ENCODE measurements around the gene STARD5.
"Not testable (repeated sequence)": the region's sequence is repeated elsewhere in the genome, so short reads cannot be mapped to it uniquely, and the experiment has no call there.

Gene STARD5

DNA sequence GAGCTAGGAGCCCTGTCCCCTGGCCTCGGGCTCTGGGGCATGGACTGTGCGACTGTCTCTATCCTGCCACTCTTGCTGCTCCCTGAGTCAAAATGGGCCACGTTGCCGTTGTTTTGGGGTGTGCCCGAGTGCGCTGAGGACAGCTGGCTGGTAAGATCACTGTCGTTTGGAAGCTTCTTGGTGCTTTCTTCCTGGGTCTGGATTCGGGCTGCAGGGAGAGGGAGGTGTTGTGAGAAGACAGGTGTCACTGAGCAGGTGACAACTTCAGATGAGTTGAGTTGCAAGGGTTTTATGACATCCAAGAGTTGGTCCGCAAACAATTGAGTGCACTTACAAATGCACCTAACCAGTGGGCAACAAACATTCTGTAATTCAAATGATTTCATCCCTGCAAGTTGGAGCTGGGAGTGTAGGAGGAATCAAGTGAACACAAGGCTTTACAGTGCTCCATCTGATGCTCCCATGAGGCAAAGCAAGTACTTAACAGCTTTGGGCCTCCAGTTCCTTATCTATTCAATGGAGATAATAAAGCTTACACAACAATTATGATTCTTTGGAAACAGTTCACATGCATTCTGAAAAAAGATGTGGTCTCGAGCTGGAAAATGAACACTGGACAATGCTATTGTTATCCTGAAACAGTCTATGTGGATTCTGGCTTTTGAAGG, 11.0 kb upstream of the STARD5 start:
- no peak overlapping the region for H3K4me3 ChIP-seq (ENCODE audit: low read length)
- H3K4me1 ChIP-seq (ENCODE audit: control insufficient read depth, insufficient read depth, low read length), result peaks cover 11% of the 10 kb centered on the region
- no peak overlapping the region for H3K9ac ChIP-seq (ENCODE audit: low read length)
- H3K27me3 ChIP-seq (ENCODE audit: control insufficient read depth, insufficient read depth, low read length), result no peaks in the 10 kb centered on the region
- no peak overlapping the region for H3K27ac ChIP-seq (ENCODE audit: low read depth, low read length)
- H3K36me3 ChIP-seq (ENCODE audit: control insufficient read depth, insufficient read depth, low read length), result no peaks in the 10 kb centered on the region

DNA sequence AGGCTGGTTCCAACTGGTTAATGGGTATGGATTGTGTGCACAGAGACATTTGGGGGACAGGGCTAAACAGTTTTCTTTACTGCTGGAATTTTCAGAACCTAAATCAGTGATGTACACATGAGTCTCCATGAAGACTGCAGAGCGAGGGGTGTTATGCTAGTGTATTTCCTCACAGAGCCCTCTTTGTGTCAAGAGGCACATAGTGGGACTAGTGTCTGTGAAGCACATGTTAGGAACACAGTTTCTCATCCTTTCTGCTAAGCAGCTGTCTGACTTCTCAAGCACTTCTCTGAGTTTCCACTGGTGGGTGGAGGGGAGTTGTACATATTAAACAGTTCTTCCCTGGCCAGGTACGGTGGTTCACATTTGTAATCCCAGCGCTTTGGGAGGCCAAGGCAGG, 9.4 kb upstream of the STARD5 start:
- no peak overlapping the region for H3K9ac ChIP-seq (ENCODE audit: low read length)
- no peaks in the 10 kb centered on the region for H3K27me3 ChIP-seq (ENCODE audit: control insufficient read depth, insufficient read depth, low read length)
- H3K4me3 ChIP-seq (ENCODE audit: low read length), result no peak overlapping the region
- H3K27ac ChIP-seq (ENCODE audit: low read depth, low read length), result no peak overlapping the region
- H3K36me3 ChIP-seq (ENCODE audit: control insufficient read depth, insufficient read depth, low read length), result no peaks in the 10 kb centered on the region
- H3K4me1 ChIP-seq (ENCODE audit: control insufficient read depth, insufficient read depth, low read length), result no peaks in the 10 kb centered on the region

DNA sequence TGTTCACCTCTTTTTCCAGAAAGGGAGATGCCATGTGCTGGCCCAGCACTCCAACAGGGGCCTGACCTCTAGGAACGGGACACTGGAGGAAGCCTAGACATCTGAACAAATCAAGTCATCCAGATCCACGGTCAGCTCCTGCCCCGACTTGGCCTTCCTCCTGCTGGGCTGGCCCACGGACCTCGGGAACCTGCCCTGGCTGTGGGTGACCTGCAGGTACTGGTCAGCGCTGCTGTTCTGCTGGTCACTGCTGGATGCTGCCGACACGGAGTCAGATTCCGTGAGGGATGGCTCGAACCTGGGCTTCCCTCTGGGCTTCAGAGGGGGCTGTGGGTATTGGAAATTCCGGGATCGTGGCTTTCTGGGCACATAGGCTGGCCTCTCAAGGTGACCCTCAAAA, 8.4 kb upstream of the STARD5 start:
- H3K4me3 ChIP-seq (ENCODE audit: low read length), result no peak overlapping the region

DNA sequence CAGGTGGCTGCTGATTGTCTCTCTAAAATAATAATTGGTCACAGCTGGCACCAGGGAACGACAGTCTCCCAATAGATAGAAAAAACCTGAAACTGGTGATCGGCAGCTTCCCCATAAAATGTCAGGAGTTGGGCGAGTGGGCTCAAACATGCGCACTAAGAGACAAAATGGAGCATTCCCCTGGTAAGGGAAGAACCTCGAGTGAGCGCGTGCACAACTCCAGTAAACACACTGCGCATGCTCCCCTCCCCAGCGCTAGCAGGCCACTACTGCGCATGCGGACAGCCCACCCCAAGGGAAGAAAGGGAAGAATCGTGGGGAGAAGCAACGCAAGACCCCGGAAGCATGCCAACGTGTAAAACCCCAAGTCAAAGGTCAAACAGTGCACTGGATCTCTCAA, 7.7 kb upstream of the STARD5 start:
- H3K36me3 ChIP-seq (ENCODE audit: control insufficient read depth, insufficient read depth, low read length), result no peaks in the 10 kb centered on the region
- H3K4me3 ChIP-seq (ENCODE audit: low read length), result no peak overlapping the region
- H3K9ac ChIP-seq (ENCODE audit: low read length), result no peak overlapping the region
- no peaks in the 10 kb centered on the region for H3K4me1 ChIP-seq (ENCODE audit: control insufficient read depth, insufficient read depth, low read length)
- no peak overlapping the region for H3K27ac ChIP-seq (ENCODE audit: low read depth, low read length)
- H3K27me3 ChIP-seq (ENCODE audit: control insufficient read depth, insufficient read depth, low read length), result no peaks in the 10 kb centered on the region

More for the DNA sequence above, 8.4 kb upstream of the STARD5 start:
- Histone ChIP-seq H3K4me1 (ENCODE audit: control insufficient read depth, insufficient read depth, low read length) (no peaks in the 10 kb centered on the region), H3K36me3 (ENCODE audit: control insufficient read depth, insufficient read depth, low read length) (no peaks in the 10 kb centered on the region), H3K27ac (ENCODE audit: low read depth, low read length) (no peak overlapping the region), H3K27me3 (ENCODE audit: control insufficient read depth, insufficient read depth, low read length) (no peaks in the 10 kb centered on the region), H3K9ac (ENCODE audit: low read length) (no peak overlapping the region)

DNA sequence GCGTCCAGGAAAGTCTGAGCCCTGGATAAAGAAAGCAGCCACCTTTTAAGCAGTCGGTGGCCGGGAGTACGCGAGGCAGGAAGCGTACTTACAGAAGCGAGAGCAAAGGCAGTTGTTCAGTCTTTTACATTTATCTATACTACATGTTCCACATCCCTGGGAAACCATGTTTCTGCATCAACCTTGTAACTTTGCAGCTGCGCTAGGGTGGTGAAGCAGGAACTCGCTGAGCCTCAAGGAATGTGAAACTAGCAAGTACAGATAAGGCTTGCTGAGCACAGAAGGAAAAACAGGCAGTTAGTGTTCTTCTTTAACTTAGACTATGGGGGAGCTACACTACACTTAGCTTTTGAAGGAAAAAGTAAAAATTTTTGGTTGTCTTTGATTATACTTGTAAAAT, 7.2 kb upstream of the STARD5 start:
- H3K4me1 ChIP-seq (ENCODE audit: control insufficient read depth, insufficient read depth, low read length); H3K27ac ChIP-seq (ENCODE audit: low read depth, low read length); H3K9ac ChIP-seq (ENCODE audit: low read length); H3K27me3 ChIP-seq (ENCODE audit: control insufficient read depth, insufficient read depth, low read length); H3K4me3 ChIP-seq (ENCODE audit: low read length); H3K36me3 ChIP-seq (ENCODE audit: control insufficient read depth, insufficient read depth, low read length): not testable (repeated sequence)

DNA sequence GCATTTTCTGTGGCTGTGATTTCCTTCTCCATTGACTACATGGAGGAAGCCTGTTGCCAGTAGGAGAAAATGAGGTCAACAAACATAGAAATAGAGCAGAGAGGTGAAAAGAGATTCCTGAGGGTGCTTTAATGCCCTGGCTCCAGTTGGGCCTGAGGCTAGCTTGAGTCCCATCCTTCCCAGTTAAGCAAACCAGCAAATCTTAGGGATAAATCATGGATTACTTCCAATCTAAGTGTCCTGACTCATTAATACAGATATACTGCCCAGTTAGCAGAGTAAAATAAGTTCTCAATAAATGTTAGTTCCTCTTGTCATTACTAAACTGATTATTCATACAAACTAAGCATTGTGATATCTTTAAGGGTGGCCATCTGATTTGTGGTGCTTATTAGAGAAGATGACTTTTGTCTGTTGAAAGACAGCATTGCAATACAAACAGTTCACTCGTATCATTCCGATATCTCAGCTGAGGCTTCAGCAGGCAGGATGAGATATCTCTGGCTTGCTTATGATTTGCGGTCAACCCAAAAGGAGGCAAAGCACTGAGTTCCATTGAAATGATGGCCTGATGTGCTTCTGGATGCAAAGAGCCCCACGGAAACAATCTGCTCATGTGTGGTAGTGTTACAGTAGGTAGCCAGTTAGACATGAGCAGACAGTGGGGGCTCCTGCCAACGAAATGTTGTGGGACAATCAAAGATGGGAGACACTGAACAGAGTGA, 6.6 kb upstream of the STARD5 start:
- H3K27ac ChIP-seq (ENCODE audit: low read depth, low read length), result no peak overlapping the region
- no peak overlapping the region for H3K9ac ChIP-seq (ENCODE audit: low read length)
- H3K4me1 ChIP-seq (ENCODE audit: control insufficient read depth, insufficient read depth, low read length), result no peaks in the 10 kb centered on the region
- no peaks in the 10 kb centered on the region for H3K27me3 ChIP-seq (ENCODE audit: control insufficient read depth, insufficient read depth, low read length)
- H3K36me3 ChIP-seq (ENCODE audit: control insufficient read depth, insufficient read depth, low read length), result no peaks in the 10 kb centered on the region
- H3K4me3 ChIP-seq (ENCODE audit: low read length), result no peak overlapping the region

DNA sequence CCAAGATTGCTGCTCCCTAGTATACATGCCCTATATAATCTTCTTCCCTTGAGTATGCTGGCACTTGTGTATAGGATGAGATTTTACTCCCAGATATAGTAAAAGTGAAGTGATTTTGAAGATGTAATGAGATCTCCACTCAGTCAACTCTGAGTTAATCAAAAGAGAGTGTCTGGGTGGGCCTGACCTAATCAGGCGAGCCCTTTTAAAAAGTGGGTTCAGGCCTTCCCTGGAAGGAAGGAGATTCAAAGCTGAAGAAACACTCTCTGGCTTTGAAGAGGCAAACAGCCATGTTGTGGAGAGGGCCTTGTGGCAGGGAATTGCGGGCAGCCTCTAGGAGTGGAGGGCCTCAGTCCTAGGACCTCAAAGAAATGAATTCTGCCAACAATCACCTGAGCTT, 5.5 kb upstream of the STARD5 start:
- no peaks in the 10 kb centered on the region for H3K4me1 ChIP-seq (ENCODE audit: control insufficient read depth, insufficient read depth, low read length)
- H3K9ac ChIP-seq (ENCODE audit: low read length), result no peak overlapping the region
- H3K36me3 ChIP-seq (ENCODE audit: control insufficient read depth, insufficient read depth, low read length), result no peaks in the 10 kb centered on the region
- no peaks in the 10 kb centered on the region for H3K27me3 ChIP-seq (ENCODE audit: control insufficient read depth, insufficient read depth, low read length)
- no peak overlapping the region for H3K4me3 ChIP-seq (ENCODE audit: low read length)
- no peak overlapping the region for H3K27ac ChIP-seq (ENCODE audit: low read depth, low read length)

DNA sequence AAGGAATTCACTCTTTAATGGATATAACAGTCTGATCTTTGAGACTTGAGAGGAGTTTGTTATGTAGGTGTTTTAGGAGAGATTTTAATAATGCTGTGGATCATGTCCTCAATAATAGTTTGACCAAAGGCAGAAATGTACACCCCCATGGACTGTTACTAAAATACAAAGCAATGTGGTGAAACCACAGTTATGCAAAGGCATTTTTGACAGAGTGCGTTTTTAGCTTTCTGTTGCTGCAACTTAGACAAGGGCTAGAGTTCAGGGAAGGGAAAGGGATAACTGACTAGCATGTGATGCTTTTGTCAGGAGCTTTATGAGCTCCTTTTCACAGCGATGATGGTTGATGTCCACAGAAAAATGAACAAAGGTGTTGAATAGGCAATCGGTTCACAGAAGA, 3.6 kb upstream of the STARD5 start:
- Histone ChIP-seq H3K4me1 (ENCODE audit: control insufficient read depth, insufficient read depth, low read length) (no peaks in the 10 kb centered on the region), H3K27me3 (ENCODE audit: control insufficient read depth, insufficient read depth, low read length) (no peaks in the 10 kb centered on the region), H3K36me3 (ENCODE audit: control insufficient read depth, insufficient read depth, low read length) (no peaks in the 10 kb centered on the region), H3K9ac (ENCODE audit: low read length) (no peak overlapping the region), H3K27ac (ENCODE audit: low read depth, low read length) (no peak overlapping the region), H3K4me3 (ENCODE audit: low read length) (no peak overlapping the region)

DNA sequence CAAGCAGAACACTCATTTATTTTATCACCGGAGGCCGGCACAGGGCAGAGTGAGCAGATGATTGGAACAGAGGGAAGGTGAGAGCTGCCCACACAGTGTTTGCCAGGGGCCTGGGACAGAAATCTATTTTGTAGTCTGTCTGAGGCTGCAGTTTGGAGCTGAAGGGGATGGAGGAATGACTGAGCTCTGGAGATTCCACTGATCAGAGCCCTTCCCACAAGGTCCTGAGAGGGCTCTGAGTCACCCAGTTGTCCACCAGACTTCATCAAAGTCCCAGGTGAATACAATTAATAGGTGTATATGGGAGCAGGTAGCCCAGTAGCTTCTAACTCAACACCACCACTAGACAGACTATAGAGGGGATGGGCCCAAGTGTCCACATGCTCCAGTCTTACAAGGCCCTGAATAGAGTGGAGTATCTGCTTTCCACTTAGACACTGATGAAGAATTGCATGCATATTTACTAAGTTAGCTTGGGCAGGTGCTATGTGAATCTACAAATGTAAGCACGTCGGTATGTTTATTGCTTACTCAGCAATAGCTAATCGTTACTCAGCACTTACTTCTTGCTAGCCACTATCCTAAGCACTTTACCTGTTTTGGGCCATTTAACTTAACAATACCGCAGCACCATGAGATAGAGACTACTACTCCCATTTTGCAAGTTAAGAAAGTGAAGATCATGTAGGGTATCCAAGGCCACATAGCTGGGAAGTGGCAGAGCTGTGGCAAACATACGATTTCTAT, 2.7 kb upstream of the STARD5 start:
- Histone ChIP-seq H3K9ac (ENCODE audit: low read length) (no peak overlapping the region), H3K27me3 (ENCODE audit: control insufficient read depth, insufficient read depth, low read length) (no peaks in the 10 kb centered on the region), H3K27ac (ENCODE audit: low read depth, low read length) (no peak overlapping the region), H3K4me1 (ENCODE audit: control insufficient read depth, insufficient read depth, low read length) (no peaks in the 10 kb centered on the region), H3K4me3 (ENCODE audit: low read length) (no peak overlapping the region), H3K36me3 (ENCODE audit: control insufficient read depth, insufficient read depth, low read length) (no peaks in the 10 kb centered on the region)

DNA sequence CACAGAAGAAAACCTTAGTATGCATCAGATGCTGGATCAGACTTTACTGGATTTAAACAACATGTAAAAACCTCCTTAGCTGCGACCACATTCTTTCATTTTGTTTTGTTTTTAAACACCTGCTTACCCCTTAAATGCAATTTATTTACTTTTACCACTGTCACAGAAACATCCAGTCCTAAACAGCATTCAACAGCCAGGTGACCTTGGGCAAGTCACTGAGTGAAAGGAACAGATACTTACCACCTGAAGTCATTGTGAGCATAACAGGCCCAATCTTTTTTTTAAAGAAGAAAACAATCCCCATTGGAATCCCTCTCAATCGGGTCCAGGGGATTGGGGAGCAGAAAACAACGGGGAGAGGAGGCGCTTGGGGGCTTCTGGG, 390 bp downstream of the STARD5 start:
- Histone ChIP-seq H3K27me3 (ENCODE audit: control insufficient read depth, insufficient read depth, low read length) (no peaks in the 10 kb centered on the region), H3K4me3 (ENCODE audit: low read length) (peak overlapping the region; percentile 95), H3K4me1 (ENCODE audit: control insufficient read depth, insufficient read depth, low read length) (no peaks in the 10 kb centered on the region), H3K9ac (ENCODE audit: low read length) (peak overlapping the region; percentile 87), H3K27ac (ENCODE audit: low read depth, low read length) (no peak overlapping the region), H3K36me3 (ENCODE audit: control insufficient read depth, insufficient read depth, low read length) (peaks cover 10% of the 10 kb centered on the region)

DNA sequence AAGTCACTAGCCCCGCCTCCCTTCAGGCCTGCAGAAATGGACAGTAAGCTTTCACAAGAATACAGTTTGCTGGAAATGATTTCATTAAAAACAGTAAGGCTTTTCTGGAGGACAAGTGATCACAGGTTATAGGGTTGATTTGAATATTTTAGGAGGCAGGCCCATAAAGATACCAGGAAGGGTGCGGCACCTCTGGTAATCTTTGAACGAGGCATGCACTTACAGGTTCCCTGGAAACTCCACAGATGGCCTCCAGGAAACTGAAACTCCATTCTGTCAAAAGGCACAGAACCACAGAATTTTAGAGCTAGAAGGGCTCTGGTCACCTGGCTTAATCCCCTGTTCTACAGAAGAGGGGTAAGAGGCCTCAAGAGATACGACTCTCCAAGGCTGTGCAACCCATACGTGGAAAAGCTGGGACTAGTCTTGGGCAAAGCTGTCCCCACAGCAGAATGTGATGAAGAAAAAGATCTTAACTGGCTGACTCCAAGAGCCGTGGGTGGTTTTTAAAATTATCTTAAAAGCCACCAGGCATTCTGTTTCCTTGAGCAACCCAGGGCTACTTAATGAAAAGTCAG, 1.2 kb downstream of the STARD5 start:
- Histone ChIP-seq H3K4me3 (ENCODE audit: low read length) (peak overlapping the region; percentile 95), H3K27ac (ENCODE audit: low read depth, low read length) (no peak overlapping the region), H3K9ac (ENCODE audit: low read length) (no peak overlapping the region), H3K36me3 (ENCODE audit: control insufficient read depth, insufficient read depth, low read length) (peaks cover 15% of the 10 kb centered on the region), H3K27me3 (ENCODE audit: control insufficient read depth, insufficient read depth, low read length) (no peaks in the 10 kb centered on the region), H3K4me1 (ENCODE audit: control insufficient read depth, insufficient read depth, low read length) (no peaks in the 10 kb centered on the region)

DNA sequence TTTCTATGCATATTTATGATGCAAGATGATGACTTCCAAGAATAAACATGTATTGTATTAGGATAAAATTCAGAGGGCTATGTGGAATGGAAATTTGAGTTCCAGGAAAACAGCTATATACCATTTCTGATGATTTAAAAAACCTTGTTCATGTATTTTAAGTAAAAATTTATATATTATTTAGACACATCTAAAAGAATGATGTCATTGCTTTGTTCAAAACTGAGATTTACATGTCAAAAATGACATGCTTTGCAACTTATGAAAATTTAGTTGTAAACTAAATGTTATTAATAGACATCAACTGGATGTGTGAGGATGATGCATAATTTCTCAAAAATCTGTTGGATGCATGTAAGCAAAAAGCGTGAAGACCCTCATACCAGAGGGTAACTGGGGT, 2.3 kb downstream of the STARD5 start:
- Histone ChIP-seq H3K4me3 (ENCODE audit: low read length) (no peak overlapping the region), H3K27ac (ENCODE audit: low read depth, low read length) (no peak overlapping the region)

More for the DNA sequence above, 2.3 kb downstream of the STARD5 start:
- H3K9ac ChIP-seq (ENCODE audit: low read length), result no peak overlapping the region
- no peaks in the 10 kb centered on the region for H3K4me1 ChIP-seq (ENCODE audit: control insufficient read depth, insufficient read depth, low read length)
- H3K27me3 ChIP-seq (ENCODE audit: control insufficient read depth, insufficient read depth, low read length), result no peaks in the 10 kb centered on the region
- H3K36me3 ChIP-seq (ENCODE audit: control insufficient read depth, insufficient read depth, low read length), result peaks cover 20% of the 10 kb centered on the region

Data from rectal smooth muscle tissue (tissue), 1 donor.